Stimulated activated memory B cell treated with anti-CD40 and anti-IgM and Interleukin-4, amounts not matched to agents 10 μg/mL and 1 μg/mL and 100 μg/mL, for 72 hours (primary cell): Measurements from ENCODE around the gene ANKRD45.
"Not testable (repeated sequence)": the region's sequence is repeated elsewhere in the genome, so short reads cannot be mapped to it uniquely, and the experiment has no call there.

Experiments used
- ATAC-seq: fragments of 150-1000 bp; cut with Tn5 transposase; 2 replicates; pipeline ENCODE4 v1.10.0; 2021
- H3K27ac Mint-ChIP-seq: one replicate; pipeline ENCODE4 v1.8.0; 2022; ENCODE audit warnings: mild to moderate bottlenecking, mixed read lengths
- H3K27me3 Mint-ChIP-seq: one replicate; pipeline ENCODE4 v1.8.0; 2022; ENCODE audit warnings: mixed read lengths
- H3K36me3 Mint-ChIP-seq: one replicate; pipeline ENCODE4 v1.8.0; 2022; ENCODE audit warnings: mixed read lengths
- H3K4me1 Mint-ChIP-seq: one replicate; pipeline ENCODE4 v1.8.0; 2022; ENCODE audit warnings: mixed read lengths
- H3K4me3 Mint-ChIP-seq: one replicate; pipeline ENCODE4 v1.8.0; 2022; ENCODE audit warnings: mild to moderate bottlenecking, moderate library complexity, mixed read lengths
- H3K9me3 Mint-ChIP-seq: one replicate; pipeline ENCODE4 v1.8.0; 2022; ENCODE audit warnings: mixed read lengths

ANKRD45 gene, protein sequence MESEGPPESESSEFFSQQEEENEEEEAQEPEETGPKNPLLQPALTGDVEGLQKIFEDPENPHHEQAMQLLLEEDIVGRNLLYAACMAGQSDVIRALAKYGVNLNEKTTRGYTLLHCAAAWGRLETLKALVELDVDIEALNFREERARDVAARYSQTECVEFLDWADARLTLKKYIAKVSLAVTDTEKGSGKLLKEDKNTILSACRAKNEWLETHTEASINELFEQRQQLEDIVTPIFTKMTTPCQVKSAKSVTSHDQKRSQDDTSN

GRCh38 chr1:173669491-173669941, at the start of gene ANKRD45:
ANKRD45 (minus strand) TSS chr1:173669851; CDS start chr1:173659418, 10,433 bp downstream.
- H3K27ac Mint-ChIP-seq = no peak within 1 kb of the TSS
- no peak for ATAC-seq
- no peaks in the 10 kb centered on the region for H3K36me3 Mint-ChIP-seq
- H3K4me3 Mint-ChIP-seq = peak within 1 kb of the TSS; percentile 56
- H3K27me3 Mint-ChIP-seq = peaks cover 59% of the 10 kb centered on the region
- H3K9me3 Mint-ChIP-seq = no peaks in the 10 kb centered on the region
- peaks cover 14% of the 10 kb centered on the region for H3K4me1 Mint-ChIP-seq

DNA sequence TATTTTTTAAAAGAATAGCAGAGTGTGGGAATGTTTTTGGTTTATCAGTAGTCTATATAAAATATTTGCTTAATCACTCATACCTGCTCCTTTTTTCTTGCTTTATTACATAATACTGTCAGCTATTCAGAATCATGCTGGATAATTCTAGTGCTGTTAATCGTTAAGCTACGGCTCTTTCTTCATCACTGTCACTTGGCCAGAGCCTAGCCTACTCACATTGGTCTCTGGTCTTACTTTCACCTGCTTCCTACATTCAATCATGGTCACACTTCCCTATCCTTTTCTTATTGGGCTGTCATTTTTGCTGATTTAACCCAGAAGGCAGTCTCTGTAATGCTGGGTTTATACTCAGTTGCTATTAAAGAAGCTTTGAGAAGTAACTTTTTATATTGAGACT, 47.6 kb upstream of the ANKRD45 start:
- no peaks in the 10 kb centered on the region for H3K27me3 Mint-ChIP-seq
- H3K36me3 Mint-ChIP-seq = peaks cover 28% of the 10 kb centered on the region
- peaks cover 28% of the 10 kb centered on the region for H3K4me1 Mint-ChIP-seq
- ATAC-seq = no peak
- H3K27ac Mint-ChIP-seq = no peak overlapping the region
- H3K9me3 Mint-ChIP-seq = peaks cover 4% of the 10 kb centered on the region
- H3K4me3 Mint-ChIP-seq = no peak overlapping the region

GRCh38 chr1:173715538-173715844, 45.8 kb upstream of the ANKRD45 start:
- Mint-ChIP-seq H3K9me3 (peaks cover 4% of the 10 kb centered on the region), H3K4me1 (peaks cover 21% of the 10 kb centered on the region), H3K27me3 (peaks cover 16% of the 10 kb centered on the region), H3K27ac (peak overlapping the region; percentile 84), H3K4me3 (peak overlapping the region; percentile 91), H3K36me3 (peaks cover 12% of the 10 kb centered on the region)
- no peak for ATAC-seq

GRCh38 chr1:173714759-173715537, 45.3 kb upstream of the ANKRD45 start, which contains the start of gene KLHL20:
KLHL20 (plus strand) TSS chr1:173714981; CDS start chr1:173716044, 1,063 bp downstream.
- peaks cover 16% of the 10 kb centered on the region for H3K4me1 Mint-ChIP-seq
- H3K36me3 Mint-ChIP-seq = peaks cover 7% of the 10 kb centered on the region
- H3K4me3 Mint-ChIP-seq = peak within 1 kb of the TSS; percentile 91
- H3K9me3 Mint-ChIP-seq = peaks cover 4% of the 10 kb centered on the region
- peak within 1 kb of the TSS; percentile 84 for H3K27ac Mint-ChIP-seq
- H3K27me3 Mint-ChIP-seq = peaks cover 21% of the 10 kb centered on the region
- ATAC-seq = peak; percentile 97

GRCh38 chr1:173714441-173714758, 44.7 kb upstream of the ANKRD45 start:
- H3K27me3 Mint-ChIP-seq = peaks cover 24% of the 10 kb centered on the region
- H3K4me1 Mint-ChIP-seq = peaks cover 14% of the 10 kb centered on the region
- H3K9me3 Mint-ChIP-seq = peaks cover 4% of the 10 kb centered on the region
- H3K27ac Mint-ChIP-seq = peak overlapping the region; percentile 84
- peak overlapping the region; percentile 91 for H3K4me3 Mint-ChIP-seq
- peaks cover 5% of the 10 kb centered on the region for H3K36me3 Mint-ChIP-seq
- ATAC-seq = no peak

GRCh38 chr1:173708787-173709186, 39.1 kb upstream of the ANKRD45 start:
- ATAC-seq = no peak
- Mint-ChIP-seq H3K4me3 (no peak overlapping the region), H3K4me1 (no peaks in the 10 kb centered on the region), H3K36me3 (no peaks in the 10 kb centered on the region), H3K9me3 (peaks cover 3% of the 10 kb centered on the region), H3K27me3 (peaks cover 40% of the 10 kb centered on the region), H3K27ac (no peak overlapping the region)

- H3K4me1 Mint-ChIP-seq = no peaks in the 10 kb centered on the region
- no peak overlapping the region for H3K4me3 Mint-ChIP-seq
- H3K9me3 Mint-ChIP-seq = peaks cover 3% of the 10 kb centered on the region
- H3K27ac Mint-ChIP-seq = no peak overlapping the region
- H3K36me3 Mint-ChIP-seq = no peaks in the 10 kb centered on the region
- ATAC-seq = no peak
- peaks cover 21% of the 10 kb centered on the region for H3K27me3 Mint-ChIP-seq
Observed at GRCh38 chr1:173705117-173705516, 35.5 kb upstream of the ANKRD45 start.

- H3K36me3 Mint-ChIP-seq = no peaks in the 10 kb centered on the region
Observed at GRCh38 chr1:173702736-173703135, 33.1 kb upstream of the ANKRD45 start.

DNA sequence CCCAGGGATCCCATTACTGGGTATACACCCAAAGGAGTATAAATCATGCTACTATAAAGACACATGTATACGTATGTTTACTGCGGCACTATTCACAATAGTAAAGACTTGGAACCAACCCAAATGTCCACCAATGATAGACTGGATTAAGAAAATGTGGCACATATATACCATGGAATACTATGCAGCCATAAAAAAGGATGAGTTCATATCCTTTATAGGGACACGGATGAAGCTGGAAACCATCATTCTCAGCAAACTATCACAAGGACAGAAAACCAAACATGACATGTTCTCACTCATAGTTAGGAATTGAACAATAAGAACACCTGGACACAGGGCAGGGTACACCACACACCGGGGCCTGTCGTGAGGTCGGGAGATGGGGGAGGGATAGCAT, 31.6 kb upstream of the ANKRD45 start:
- H3K36me3 Mint-ChIP-seq, ATAC-seq, H3K4me1 Mint-ChIP-seq, H3K27ac Mint-ChIP-seq, H3K9me3 Mint-ChIP-seq, H3K4me3 Mint-ChIP-seq: not testable (repeated sequence)
- H3K27me3 Mint-ChIP-seq = peaks cover 30% of the 10 kb centered on the region

More at GRCh38 chr1:173702736-173703135, 33.1 kb upstream of the ANKRD45 start:
- H3K4me1 Mint-ChIP-seq = no peaks in the 10 kb centered on the region
- H3K4me3 Mint-ChIP-seq = no peak overlapping the region
- ATAC-seq = no peak
- peaks cover 3% of the 10 kb centered on the region for H3K9me3 Mint-ChIP-seq
- peaks cover 15% of the 10 kb centered on the region for H3K27me3 Mint-ChIP-seq
- H3K27ac Mint-ChIP-seq = no peak overlapping the region

GRCh38 chr1:173693238-173693637, 23.6 kb upstream of the ANKRD45 start:
- H3K9me3 Mint-ChIP-seq = peaks cover 9% of the 10 kb centered on the region
- H3K4me1 Mint-ChIP-seq = peaks cover 8% of the 10 kb centered on the region
- no peak overlapping the region for H3K27ac Mint-ChIP-seq
- peaks cover 5% of the 10 kb centered on the region for H3K36me3 Mint-ChIP-seq
- H3K27me3 Mint-ChIP-seq = peaks cover 54% of the 10 kb centered on the region
- no peak for ATAC-seq
- H3K4me3 Mint-ChIP-seq = no peak overlapping the region

GRCh38 chr1:173688300-173688699, 18.6 kb upstream of the ANKRD45 start:
- Mint-ChIP-seq H3K9me3 (peaks cover 11% of the 10 kb centered on the region), H3K27me3 (peaks cover 20% of the 10 kb centered on the region), H3K36me3 (no peaks in the 10 kb centered on the region), H3K4me1 (peaks cover 11% of the 10 kb centered on the region), H3K27ac (peak overlapping the region; percentile 3), H3K4me3 (no peak overlapping the region)
- no peak for ATAC-seq

GRCh38 chr1:173685121-173685520, 15.5 kb upstream of the ANKRD45 start:
- H3K27me3 Mint-ChIP-seq, H3K9me3 Mint-ChIP-seq, H3K36me3 Mint-ChIP-seq, ATAC-seq, H3K27ac Mint-ChIP-seq, H3K4me3 Mint-ChIP-seq: not testable (repeated sequence)
- H3K4me1 Mint-ChIP-seq = peaks cover 11% of the 10 kb centered on the region

- not testable (repeated sequence) for H3K27ac Mint-ChIP-seq, H3K27me3 Mint-ChIP-seq, H3K36me3 Mint-ChIP-seq, H3K4me3 Mint-ChIP-seq, H3K4me1 Mint-ChIP-seq, ATAC-seq
- H3K9me3 Mint-ChIP-seq = peaks cover 16% of the 10 kb centered on the region
Observed at GRCh38 chr1:173683838-173684237, 14.2 kb upstream of the ANKRD45 start.

DNA sequence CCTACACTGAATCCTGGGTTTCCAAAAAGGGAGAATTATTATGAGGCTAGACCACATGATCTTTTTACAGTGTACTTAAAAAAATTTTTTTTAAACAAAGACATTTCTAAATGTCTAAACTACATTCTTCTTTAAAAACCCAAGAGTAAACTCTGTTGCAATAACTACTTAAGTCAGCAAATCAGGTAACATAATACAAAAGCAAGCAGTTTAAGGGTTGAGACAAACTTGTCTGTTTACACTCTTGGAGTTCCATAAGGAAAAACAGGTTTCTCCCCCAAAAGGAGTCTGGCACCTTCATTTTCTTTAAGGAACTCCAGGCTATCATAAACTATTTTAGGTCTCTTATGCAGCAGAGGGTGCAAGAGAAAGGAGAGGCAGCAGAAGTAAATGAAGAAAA, 12.5 kb upstream of the ANKRD45 start:
- no peak overlapping the region for H3K27ac Mint-ChIP-seq

DNA sequence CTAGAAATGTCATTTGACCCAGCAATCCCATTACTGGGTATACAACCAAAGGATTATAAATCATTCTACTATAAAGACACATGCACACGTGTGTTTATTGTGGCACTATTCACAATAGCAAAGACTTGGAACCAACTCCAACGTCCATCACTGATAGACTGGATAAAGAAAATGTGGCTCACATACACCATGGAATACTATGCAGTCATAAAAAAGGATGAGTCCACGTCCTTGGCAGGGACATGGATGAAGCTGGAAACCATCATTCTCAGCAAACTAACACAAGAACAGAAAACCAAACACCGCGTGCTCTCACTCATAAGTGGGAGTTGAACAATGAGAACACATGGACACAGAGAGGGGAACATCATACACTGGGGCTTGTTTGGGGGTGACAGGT, 10.5 kb upstream of the ANKRD45 start:
- H3K4me1 Mint-ChIP-seq, ATAC-seq, H3K27me3 Mint-ChIP-seq, H3K36me3 Mint-ChIP-seq, H3K27ac Mint-ChIP-seq, H3K4me3 Mint-ChIP-seq: not testable (repeated sequence)
- H3K9me3 Mint-ChIP-seq = peaks cover 10% of the 10 kb centered on the region

More for the DNA sequence above, 12.5 kb upstream of the ANKRD45 start:
- Mint-ChIP-seq H3K36me3 (peaks cover 4% of the 10 kb centered on the region), H3K4me3 (no peak overlapping the region), H3K27me3 (no peaks in the 10 kb centered on the region), H3K4me1 (no peaks in the 10 kb centered on the region), H3K9me3 (peaks cover 10% of the 10 kb centered on the region)
- ATAC-seq = no peak

- not testable (repeated sequence) for H3K36me3 Mint-ChIP-seq, H3K9me3 Mint-ChIP-seq, H3K4me1 Mint-ChIP-seq, H3K27ac Mint-ChIP-seq, ATAC-seq, H3K4me3 Mint-ChIP-seq
- peaks cover 33% of the 10 kb centered on the region for H3K27me3 Mint-ChIP-seq
Observed at GRCh38 chr1:173674496-173674895, 4.8 kb upstream of the ANKRD45 start.
